Activated B cell treated with CpG ODN at 0.5 μM for 24 hours (primary cell): ENCODE data around the gene FSTL4. TPM values are rescaled to one million over a fixed set of nuclear protein-coding genes. Genes with fewer than 3 reads are reported as not detected.

Source experiments
- ATAC-seq: fragments of 200-7000 bp; cut with Tn5 transposase; one replicate; pipeline ENCODE4 v1.10.0; 2021; ENCODE audit warnings: low read depth, mild to moderate bottlenecking, moderate library complexity
- CTCF ChIA-PET: fragments of 350-600 bp; sonication (Branson Sonifier 250); formaldehyde crosslinking; loops from one replicate; lab custom pipeline; 2021; ENCODE audit warnings: antibody characterized with exemption; lab: Charles Lee
- POLR2A ChIA-PET: fragments of 350-600 bp; sonication (Branson Sonifier 250); formaldehyde crosslinking; loops from one replicate; lab custom pipeline; 2021; ENCODE audit warnings: antibody characterized with exemption; lab: Charles Lee
- DNase-seq: peaks from one replicate; pipeline ENCODE4 v3.0.0; 2022
- H3K27ac Mint-ChIP-seq: one replicate; pipeline ENCODE4 v1.8.0; 2020; ENCODE audit warnings: mixed read lengths
- H3K27me3 Mint-ChIP-seq: one replicate; pipeline ENCODE4 v1.8.0; 2021; ENCODE audit warnings: mixed read lengths
- H3K36me3 Mint-ChIP-seq: one replicate; pipeline ENCODE4 v1.8.0; 2021; ENCODE audit warnings: low read depth, mixed read lengths
- H3K4me1 Mint-ChIP-seq: one replicate; pipeline ENCODE4 v1.8.0; 2021; ENCODE audit warnings: mixed read lengths
- H3K4me3 Mint-ChIP-seq: one replicate; pipeline ENCODE4 v1.8.0; 2020; ENCODE audit warnings: mild to moderate bottlenecking, mixed read lengths
- H3K9me3 Mint-ChIP-seq: one replicate; pipeline ENCODE4 v1.8.0; 2020; ENCODE audit warnings: mixed read lengths
- CTCF ChIP-seq: fragments of 200-600 bp; IDR thresholded peaks from one replicate; pipeline ENCODE4 v1.8.0; 2022; ENCODE audit warnings: antibody characterized with exemption, mild to moderate bottlenecking
- intact Hi-C: fragments of 100-400 bp; cut with micrococcal nuclease; formaldehyde crosslinking; loops from one replicate; pipeline ENCODE4 v1.15.1; 2024
- total RNA-seq: library from RNA; stranded (reverse); gene quantifications from 2 replicates; pipeline ENCODE4 v1.2.3, GENCODE V29; 2022

Gene FSTL4
- total RNA-seq, 1 donor from 2014 or later: 1.7 TPM

GRCh38 chr5:133391354-133392136 is 220.8 kb downstream of the FSTL4 start:
- ChIA-PET CTCF (no interaction called here), POLR2A (no interaction called here)
- intact Hi-C loops: no loop called here
- no peak for DNase-seq
- peaks cover 14% of the 10 kb centered on the region for H3K4me1 Mint-ChIP-seq
- H3K9me3 Mint-ChIP-seq: no peaks in the 10 kb centered on the region
- no peak for ATAC-seq
- no peak for TF ChIP-seq CTCF
- H3K27me3 Mint-ChIP-seq: peaks cover 1% of the 10 kb centered on the region
- no peaks in the 10 kb centered on the region for H3K36me3 Mint-ChIP-seq
- H3K4me3 Mint-ChIP-seq: no peak overlapping the region
- no peak overlapping the region for H3K27ac Mint-ChIP-seq

- no peak for TF ChIP-seq CTCF
- ChIA-PET POLR2A (no interaction called here), CTCF (no interaction called here)
- Mint-ChIP-seq H3K9me3 (no peaks in the 10 kb centered on the region), H3K36me3 (no peaks in the 10 kb centered on the region), H3K4me3 (no peak overlapping the region), H3K27ac (no peak overlapping the region), H3K4me1 (peaks cover 6% of the 10 kb centered on the region), H3K27me3 (peaks cover 4% of the 10 kb centered on the region)
- DNase-seq: no peak
- intact Hi-C loops: no loop called here
- no peak for ATAC-seq
Observed at GRCh38 chr5:133390416-133391353, 221.7 kb downstream of the FSTL4 start.

- Mint-ChIP-seq H3K4me1 (no peaks in the 10 kb centered on the region), H3K9me3 (no peaks in the 10 kb centered on the region), H3K4me3 (no peak overlapping the region), H3K36me3 (no peaks in the 10 kb centered on the region), H3K27me3 (peaks cover 4% of the 10 kb centered on the region), H3K27ac (no peak overlapping the region)
- ATAC-seq (no peak), DNase-seq (no peak)
- TF ChIP-seq CTCF: no peak
- intact Hi-C loops: no loop called here
- CTCF ChIA-PET: no interaction called here
- POLR2A ChIA-PET: no interaction called here
Observed at GRCh38 chr5:133389066-133389590, 223.2 kb downstream of the FSTL4 start.

- DNase-seq: no peak
- CTCF ChIA-PET: no interaction called here
- ATAC-seq: no peak
- H3K4me1 Mint-ChIP-seq: no peaks in the 10 kb centered on the region
- H3K27me3 Mint-ChIP-seq: peaks cover 4% of the 10 kb centered on the region
- TF ChIP-seq CTCF: no peak
- no peak overlapping the region for H3K4me3 Mint-ChIP-seq
- intact Hi-C loops: no loop called here
- H3K27ac Mint-ChIP-seq: no peak overlapping the region
- POLR2A ChIA-PET: no interaction called here
- no peaks in the 10 kb centered on the region for H3K36me3 Mint-ChIP-seq
- H3K9me3 Mint-ChIP-seq: no peaks in the 10 kb centered on the region
Observed at GRCh38 chr5:133387621-133388020, 224.7 kb downstream of the FSTL4 start.

- H3K27ac Mint-ChIP-seq: no peak overlapping the region
- POLR2A ChIA-PET: no interaction called here
- DNase-seq (no peak), ATAC-seq (no peak)
- H3K36me3 Mint-ChIP-seq: no peaks in the 10 kb centered on the region
- CTCF ChIA-PET: no interaction called here
- no peak for TF ChIP-seq CTCF
- no peaks in the 10 kb centered on the region for H3K4me1 Mint-ChIP-seq
- H3K4me3 Mint-ChIP-seq: no peak overlapping the region
- H3K9me3 Mint-ChIP-seq: no peaks in the 10 kb centered on the region
- intact Hi-C loops: no loop called here
- peaks cover 8% of the 10 kb centered on the region for H3K27me3 Mint-ChIP-seq
Observed at GRCh38 chr5:133387091-133387490, 225.2 kb downstream of the FSTL4 start.
